ENCODE measurements around the gene FBXO31. TPM values are rescaled to one million over a fixed set of nuclear protein-coding genes. Genes with fewer than 3 reads are reported as not detected.
A peak's percentile ranks its signal among the peaks of the same experiment; 100 is the strongest.

The FBXO31 gene
- total and polyA plus RNA-seq, 9 of the 15 experiments (the other 6 are each of a cell fraction or from before 2014, with no cell fraction given), result 0.18 to 33.3 (median 10.9) TPM

GRCh38 chr16:87316923-87317749 is 66.4 kb downstream of the FBXO31 start, which contains the start of gene C16orf95 (continued):
- TF ChIP-seq GMEB1 (CRISPR knock-in tag; IDR thresholded peaks at IDR 0.05), result peak; percentile 59; the same call in 1 of the 2 replicates
- TF ChIP-seq FOXJ2 (tag; IDR thresholded peaks at IDR 0.05), result no peak
- TF ChIP-seq ZFP36 (IDR thresholded peaks at IDR 0.05; ENCODE audit: low read depth, low read length, partially characterized antibody), result no peak
- TF ChIP-seq MTA3 (IDR thresholded peaks at IDR 0.05; ENCODE audit: borderline replicate concordance), result peak; percentile 76; the same call in 1 of the 2 replicates
- no peak; the same call in 1 of the 2 replicates for TF ChIP-seq ILF3 (IDR thresholded peaks at IDR 0.05; ENCODE audit: borderline replicate concordance)
- no peak for TF ChIP-seq MXI1 (IDR thresholded peaks at IDR 0.05; ENCODE audit: low read depth, low read length)
- TF ChIP-seq SP1 (CRISPR knock-in tag; IDR thresholded peaks at IDR 0.05), result no peak; the same call in none of the 2 replicates
- peak; percentile 74 for TF ChIP-seq BRD9 (IDR thresholded peaks at IDR 0.05; ENCODE audit: low read depth, partially characterized antibody)
- peak; percentile 81 to 84 (median 82) for TF ChIP-seq CTCF (IDR thresholded peaks at IDR 0.05 in 2 of 3, conservative IDR thresholded peaks at IDR 0.05 in 1 of 3; ENCODE audit: insufficient read depth in 2 of 3, low read depth in 1 of 3, low read length in 3 of 3)
- TF ChIP-seq ARID1B (IDR thresholded peaks at IDR 0.05), result no peak
- peak; percentile 72; the same call in 1 of the 2 replicates for TF ChIP-seq GTF2E2 (tag; IDR thresholded peaks at IDR 0.05)
- TF ChIP-seq ZNF134 (CRISPR knock-in tag; conservative IDR thresholded peaks at IDR 0.05), result no peak
- TF ChIP-seq HNRNPH1 (optimal IDR thresholded peaks at IDR 0.05; ENCODE audit: low read depth, low read length), result no peak
- TF ChIP-seq ZEB2 (IDR thresholded peaks at IDR 0.05), result no peak
- TF ChIP-seq SUPT5H (IDR thresholded peaks at IDR 0.05), result peak; percentile 97
- peak; percentile 9; the same call in 1 of the 2 replicates for TF ChIP-seq ZNF583 (CRISPR knock-in tag; IDR thresholded peaks at IDR 0.05)
- no peak for TF ChIP-seq HMG20B (CRISPR knock-in tag; IDR thresholded peaks at IDR 0.05)
- TF ChIP-seq FOXP4 (CRISPR knock-in tag; IDR thresholded peaks at IDR 0.05; ENCODE audit: borderline replicate concordance), result 0 out of 2 replicates have a peak, but pooled peaks have one; percentile 70
- no peak for TF ChIP-seq TSC22D4 (tag; IDR thresholded peaks at IDR 0.05)
- TF ChIP-seq ELF2 (CRISPR knock-in tag; IDR thresholded peaks at IDR 0.05), result 0 out of 2 replicates have a peak, but pooled peaks have one; percentile 15
- TF ChIP-seq TGIF2 (CRISPR knock-in tag; IDR thresholded peaks at IDR 0.05), result no peak
- peak; percentile 56 for TF ChIP-seq PKNOX1 (IDR thresholded peaks at IDR 0.05)
- peak; percentile 99 for TF ChIP-seq RBM25 (IDR thresholded peaks at IDR 0.05; ENCODE audit: low read depth, low read length, severe bottlenecking)

All from K562 (cell line).